Subcutaneous adipose tissue (tissue), 4 donors: ENCODE data around the gene RNASEH2C. TPM values are rescaled to one million over a fixed set of nuclear protein-coding genes. Genes with fewer than 3 reads are reported as not detected.

Experiments used
- total RNA-seq, 4 donors: library from RNA; depleted of rRNA; stranded (reverse); fragments of >200 nt; gene quantifications; one replicate each; pipeline ENCODE4 v1.1.0, GENCODE V29; 2016
- TF ChIP-seq, protein P1 (sequence below): fragments of 450-650 bp; IDR thresholded peaks from one replicate; pipeline ENCODE4 v1.5.1; 2016; ENCODE audit warnings: low read depth, mild to moderate bottlenecking, control low read depth, antibody characterized with exemption, moderate library complexity

The RNASEH2C gene
- total RNA-seq, 4 donors from 2014 or later = 41.6 to 101 (median 97.7) TPM

DNA sequence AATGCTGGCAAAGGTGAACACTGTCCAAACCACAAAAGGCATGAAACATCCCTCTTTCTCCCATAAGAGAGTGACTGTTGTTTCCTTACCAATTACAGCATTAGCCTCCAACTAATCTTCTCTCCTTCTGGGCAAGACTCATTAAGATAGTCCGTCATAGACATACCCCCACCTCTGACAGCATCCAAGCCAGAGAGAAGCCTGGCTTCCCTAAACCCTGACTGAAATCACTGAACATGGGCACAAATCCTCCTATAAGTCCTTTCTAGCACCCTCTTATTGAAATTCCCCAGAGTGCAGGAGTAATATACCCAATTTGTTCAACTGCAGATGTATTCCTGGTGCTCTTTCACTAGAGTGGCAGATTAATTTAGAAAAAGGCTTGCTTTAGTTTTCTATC, 1.7 kb upstream of the RNASEH2C start:
- TF ChIP-seq, protein P1, sequence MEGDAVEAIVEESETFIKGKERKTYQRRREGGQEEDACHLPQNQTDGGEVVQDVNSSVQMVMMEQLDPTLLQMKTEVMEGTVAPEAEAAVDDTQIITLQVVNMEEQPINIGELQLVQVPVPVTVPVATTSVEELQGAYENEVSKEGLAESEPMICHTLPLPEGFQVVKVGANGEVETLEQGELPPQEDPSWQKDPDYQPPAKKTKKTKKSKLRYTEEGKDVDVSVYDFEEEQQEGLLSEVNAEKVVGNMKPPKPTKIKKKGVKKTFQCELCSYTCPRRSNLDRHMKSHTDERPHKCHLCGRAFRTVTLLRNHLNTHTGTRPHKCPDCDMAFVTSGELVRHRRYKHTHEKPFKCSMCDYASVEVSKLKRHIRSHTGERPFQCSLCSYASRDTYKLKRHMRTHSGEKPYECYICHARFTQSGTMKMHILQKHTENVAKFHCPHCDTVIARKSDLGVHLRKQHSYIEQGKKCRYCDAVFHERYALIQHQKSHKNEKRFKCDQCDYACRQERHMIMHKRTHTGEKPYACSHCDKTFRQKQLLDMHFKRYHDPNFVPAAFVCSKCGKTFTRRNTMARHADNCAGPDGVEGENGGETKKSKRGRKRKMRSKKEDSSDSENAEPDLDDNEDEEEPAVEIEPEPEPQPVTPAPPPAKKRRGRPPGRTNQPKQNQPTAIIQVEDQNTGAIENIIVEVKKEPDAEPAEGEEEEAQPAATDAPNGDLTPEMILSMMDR = no peak

DNA sequence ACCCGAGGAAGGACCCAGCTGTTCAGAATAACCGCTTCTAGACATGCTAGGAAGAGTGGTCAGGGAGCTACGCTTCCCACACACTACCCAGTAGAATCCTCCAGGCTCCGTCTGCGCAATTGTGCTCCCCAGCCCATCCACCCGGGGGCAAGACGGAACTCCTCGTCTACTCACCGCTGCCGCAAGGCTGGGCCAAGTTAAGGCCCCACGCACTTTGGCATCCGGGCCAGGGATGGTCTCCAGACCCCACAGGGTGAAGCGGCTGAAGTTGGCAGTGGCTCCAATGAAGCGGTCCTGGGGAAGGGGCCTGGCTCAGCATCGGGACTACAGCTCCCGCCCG, 757 bp downstream of the RNASEH2C start:
- TF ChIP-seq, protein P1 = no peak

DNA sequence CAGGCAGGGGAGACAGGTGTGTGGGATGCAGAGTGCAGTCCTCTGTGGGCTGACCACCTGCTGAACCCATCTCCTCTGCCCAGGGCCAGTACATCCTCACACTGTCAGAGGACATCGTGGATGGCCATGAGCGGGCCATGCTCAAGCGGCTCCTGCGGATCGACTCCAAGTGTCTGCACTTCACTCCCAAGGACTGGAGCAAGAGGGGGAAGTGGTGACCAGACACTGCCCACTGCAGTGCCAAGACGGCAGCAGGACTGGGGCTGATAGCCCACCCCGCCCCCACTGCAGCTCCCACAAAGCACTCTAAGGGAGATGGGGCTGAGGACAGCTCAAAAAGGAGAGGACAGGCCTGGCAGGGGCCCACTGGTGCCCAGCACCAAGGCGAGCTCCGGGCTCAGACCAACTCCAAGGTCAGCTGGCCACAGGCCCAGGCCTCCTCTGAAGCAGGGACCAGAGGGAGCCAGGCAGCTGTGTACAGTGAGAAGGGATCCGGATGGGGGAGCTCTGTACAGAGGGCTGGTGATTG, 1.6 kb downstream of the RNASEH2C start:
- TF ChIP-seq, protein P1 = no peak

DNA sequence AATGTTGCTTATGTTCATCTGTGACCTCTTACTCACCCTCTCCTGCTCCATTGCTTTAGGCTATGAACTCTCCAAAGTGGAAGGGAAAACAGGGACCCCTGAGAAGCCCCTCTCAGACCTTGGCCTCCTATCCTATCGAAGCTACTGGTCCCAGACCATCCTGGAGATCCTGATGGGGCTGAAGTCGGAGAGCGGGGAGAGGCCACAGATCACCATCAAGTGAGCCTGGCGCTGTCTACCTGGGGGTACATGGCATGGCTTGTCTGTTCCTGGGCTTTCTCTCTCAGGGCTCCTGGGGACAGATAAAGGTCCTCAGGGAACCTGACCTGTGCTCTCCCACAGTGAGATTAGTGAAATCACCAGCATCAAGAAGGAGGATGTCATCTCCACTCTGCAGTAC, 2.1 kb downstream of the RNASEH2C start:
- TF ChIP-seq, protein P1 = no peak

DNA sequence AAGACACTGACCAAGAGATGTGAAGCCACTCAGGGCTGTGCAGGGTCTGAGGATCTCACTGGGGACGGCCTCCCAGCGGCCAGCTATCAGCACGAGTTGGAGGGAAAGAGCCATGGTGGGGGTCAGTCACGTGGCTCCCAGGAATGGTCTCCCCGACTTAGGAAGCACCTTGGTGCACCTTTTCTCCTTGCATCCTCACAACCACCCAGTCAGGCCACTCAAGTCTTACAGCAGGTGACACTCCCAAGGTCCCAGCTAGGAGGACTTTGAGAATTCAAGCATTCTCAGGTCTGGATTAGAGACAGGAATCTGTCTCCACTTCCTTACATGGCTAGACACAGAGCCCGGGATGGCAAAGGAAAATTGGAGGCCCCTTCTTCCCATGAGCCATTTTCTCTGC, 2.7 kb downstream of the RNASEH2C start:
- TF ChIP-seq, protein P1 = no peak

DNA sequence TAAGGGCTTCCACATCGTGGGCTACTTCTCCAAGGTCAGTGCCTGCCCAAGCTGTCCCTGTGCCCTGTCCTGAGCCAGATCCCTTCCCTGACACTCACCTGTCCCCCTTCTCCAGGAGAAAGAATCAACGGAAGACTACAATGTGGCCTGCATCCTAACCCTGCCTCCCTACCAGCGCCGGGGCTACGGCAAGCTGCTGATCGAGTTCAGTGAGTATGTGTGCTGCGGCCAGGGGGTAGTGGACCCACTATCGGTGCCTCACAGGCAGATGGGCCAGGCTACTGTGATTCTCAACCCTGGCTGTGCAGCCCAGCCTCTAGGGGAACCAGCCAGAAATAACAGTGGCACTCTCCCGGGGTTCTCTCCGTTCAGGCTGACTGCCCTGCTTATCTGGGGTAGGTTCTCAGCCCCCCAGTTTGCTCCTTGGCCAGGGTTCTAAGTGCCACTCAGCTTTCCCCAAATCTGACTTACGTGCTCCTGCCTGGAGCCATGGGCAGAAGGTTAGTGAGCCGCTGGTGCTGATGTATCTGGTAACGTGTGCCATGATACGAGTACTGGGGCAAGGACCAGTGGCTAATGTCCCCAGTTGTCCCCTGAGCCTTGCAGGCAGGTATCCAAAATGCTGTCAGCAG, 3.7 kb downstream of the RNASEH2C start:
- TF ChIP-seq, protein P1 = no peak

DNA sequence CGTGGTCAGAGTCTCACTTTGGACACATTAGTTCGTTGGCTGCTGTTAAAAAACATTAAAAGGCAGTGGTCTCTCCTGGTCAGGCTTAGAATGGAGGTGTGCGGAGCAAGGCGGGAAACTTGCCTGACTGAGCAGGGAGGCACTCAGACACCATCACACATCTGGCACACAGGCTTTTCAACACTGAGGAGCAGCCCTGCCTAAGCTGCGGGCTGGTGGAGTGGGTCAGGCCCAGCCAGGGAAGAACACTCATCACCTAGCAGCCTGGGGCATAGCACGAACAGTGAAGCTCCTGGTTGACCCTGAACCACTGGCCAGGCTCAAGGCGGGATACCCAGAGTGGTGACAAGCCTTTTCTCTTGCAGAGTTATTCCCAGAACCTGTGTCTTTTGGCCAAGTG, 4.3 kb downstream of the RNASEH2C start:
- TF ChIP-seq, protein P1 = no peak
